Head of caudate nucleus (tissue), 42 donors: ENCODE data around the gene RTKN.

Experiments used
- DNase-seq, 42 donors: peaks; one replicate each; pipeline versions ENCODE4 v3.0.0 to v3.0.0-alpha.2; 2020 to 2021; ENCODE audit warnings: mixed read lengths in 7 of 42
- intact Hi-C: fragments of 100-400 bp; cut with DNase I; formaldehyde crosslinking; loops from one replicate; pipeline ENCODE4 v1.15.0; 2022

RTKN gene

GRCh38 chr2:74399785-74400184 is 42.0 kb downstream of the RTKN start:
- intact Hi-C loops, result no loop called here
- no peak for DNase-seq

- intact Hi-C loops, result no loop called here
- no peak for DNase-seq
These were observed 45.6 kb downstream of the RTKN start for GRCh38 chr2:74396149-74396548.

- intact Hi-C loops, result no loop called here
These were observed 48.2 kb downstream of the RTKN start for GRCh38 chr2:74393525-74393924.

GRCh38 chr2:74392449-74392743 is 49.3 kb downstream of the RTKN start:
- intact Hi-C loops, result no loop called here
- no peak for DNase-seq

More at GRCh38 chr2:74393525-74393924, 48.2 kb downstream of the RTKN start:
- no peak for DNase-seq

- intact Hi-C loops, result no loop called here
- peak; percentile 84 to 97 (median 94) for DNase-seq
These were observed 49.9 kb downstream of the RTKN start for GRCh38 chr2:74391580-74392448.

- DNase-seq, result peak in 1 of 42 donors; percentile 36
- intact Hi-C loops, result no loop called here
These were observed 50.5 kb downstream of the RTKN start for GRCh38 chr2:74391209-74391579.

- intact Hi-C loops, result no loop called here
- DNase-seq, result no peak
These were observed 51.1 kb downstream of the RTKN start for GRCh38 chr2:74390606-74391005.

DNA sequence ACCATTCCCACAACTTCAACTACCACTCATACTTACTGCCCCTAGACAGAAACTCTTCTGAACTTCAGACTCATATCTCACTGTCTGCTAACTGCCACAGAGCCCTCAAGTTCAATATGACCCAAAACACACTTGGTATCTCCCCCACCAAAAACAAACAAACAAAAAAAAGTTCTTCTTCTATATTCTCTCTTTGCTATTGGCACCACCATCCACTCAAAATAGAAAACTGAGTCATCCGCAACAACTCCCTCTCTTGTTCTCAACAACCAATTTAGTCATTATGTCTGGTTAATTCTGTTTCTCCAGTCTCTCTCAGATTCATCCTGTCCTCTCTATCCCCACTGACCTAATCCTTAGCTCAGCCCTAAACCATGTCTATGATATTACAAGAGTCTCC is 54.4 kb downstream of the RTKN start:
- DNase-seq, result peak in 1 of 42 donors; percentile 46
- intact Hi-C loops, result no loop called here

- peak; percentile 42 to 91 (median 77) for DNase-seq
- intact Hi-C loops, result no loop called here
These were observed 56.3 kb downstream of the RTKN start for GRCh38 chr2:74385396-74385795.

DNA sequence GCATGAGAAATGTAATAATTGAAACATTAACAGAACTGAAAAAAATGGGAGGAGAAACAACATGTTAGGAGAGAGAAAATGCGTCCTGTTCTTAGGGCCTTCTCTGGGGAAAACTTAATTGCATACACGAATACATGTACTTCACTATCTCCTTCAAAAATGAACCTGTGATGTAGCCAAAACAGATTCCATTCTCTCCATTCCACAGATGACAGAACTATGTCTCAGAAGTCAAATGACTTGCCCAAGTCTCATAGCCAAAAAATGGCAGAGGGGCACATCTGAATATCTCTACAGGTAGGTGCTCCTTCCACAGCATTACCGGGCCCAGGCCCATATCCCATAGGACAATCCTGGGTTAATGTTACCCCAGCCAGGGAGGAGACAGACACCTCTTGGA is 57.7 kb downstream of the RTKN start:
- no peak for DNase-seq
- intact Hi-C loops, result no loop called here

DNA sequence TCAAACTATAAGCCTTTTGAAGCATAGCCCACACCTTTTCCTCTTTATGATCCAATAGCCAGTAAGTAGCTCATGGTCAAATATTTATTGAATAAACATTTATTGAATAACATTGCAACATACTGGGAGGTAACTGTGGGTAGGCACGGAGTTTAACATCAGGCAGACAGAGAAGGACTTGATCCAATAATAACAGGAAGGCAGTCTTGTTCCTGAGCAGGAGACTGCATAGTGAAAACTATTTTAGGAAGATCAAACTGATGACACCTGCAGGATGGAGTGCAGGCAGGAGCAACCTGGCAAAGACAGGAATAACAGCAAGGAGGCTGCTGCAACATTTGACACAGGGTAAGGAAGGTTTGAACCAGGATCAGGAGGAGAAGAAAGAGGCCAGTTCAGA is 58.5 kb downstream of the RTKN start:
- DNase-seq, result peak in 16 of 42 donors; percentile 27 to 72 (median 43)
- intact Hi-C loops, result no loop called here

DNA sequence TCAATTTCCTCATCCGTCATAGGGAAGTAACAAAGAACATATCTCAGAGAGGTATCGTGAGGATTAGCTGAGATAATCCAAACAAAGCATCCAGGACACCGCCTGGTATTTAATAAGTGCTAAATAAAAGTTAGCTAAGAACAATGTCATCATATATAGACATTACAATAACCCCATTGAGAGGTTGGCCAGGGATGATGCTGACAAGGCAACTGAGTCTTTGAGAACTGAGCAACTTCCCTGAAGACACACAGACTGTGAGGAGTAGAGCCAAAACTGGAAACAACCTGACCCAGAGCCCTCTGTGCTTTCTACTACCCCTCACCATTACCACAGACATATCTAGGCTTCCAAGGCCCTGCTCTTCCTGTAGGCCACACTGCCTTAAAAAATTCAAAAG is 60.0 kb downstream of the RTKN start:
- DNase-seq, result no peak
- intact Hi-C loops, result no loop called here

DNA sequence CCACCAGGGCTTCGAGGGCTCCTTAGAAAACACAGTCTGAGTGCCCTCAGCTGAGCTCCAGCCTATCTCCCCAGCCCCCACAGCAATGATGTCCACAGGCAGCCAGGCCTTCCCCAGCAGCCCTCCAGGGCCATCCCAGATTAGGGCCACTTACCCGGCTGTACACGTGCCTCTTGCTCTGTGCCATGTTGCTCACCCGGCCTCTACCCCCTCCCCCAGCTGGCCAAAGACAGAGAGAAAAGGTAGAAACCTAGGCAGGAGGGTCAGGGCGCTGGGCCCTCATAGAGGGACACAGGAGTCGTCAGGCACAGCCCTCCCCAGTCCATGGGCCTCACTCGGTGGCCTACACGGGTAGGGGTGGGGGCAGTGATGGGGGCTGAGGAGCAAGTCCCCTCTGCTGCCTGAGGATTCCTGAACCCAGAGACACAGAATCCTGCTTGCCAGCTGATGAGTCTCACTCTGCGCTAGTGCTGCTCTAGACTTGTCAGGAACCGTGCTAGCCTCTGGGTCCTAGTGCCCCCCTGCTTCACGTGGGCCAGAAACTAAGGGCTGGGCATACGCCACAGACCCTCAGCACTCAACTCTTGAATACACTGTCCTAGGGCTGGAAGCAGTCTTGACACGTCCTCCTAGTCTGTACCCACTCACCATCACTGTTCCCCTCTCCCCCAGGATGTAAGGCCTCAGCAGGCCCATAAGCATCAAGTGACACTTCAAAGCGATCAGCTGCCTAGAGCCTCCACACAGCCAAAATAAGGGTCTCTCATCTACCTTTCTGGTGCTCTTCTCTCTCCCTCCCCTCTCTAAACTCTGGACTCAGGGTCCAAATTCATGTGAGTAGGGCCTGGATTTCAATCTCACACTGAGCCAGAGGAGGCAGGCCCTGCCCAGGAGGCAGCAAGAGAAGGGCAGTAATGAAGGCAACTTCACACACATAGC is 61.6 kb downstream of the RTKN start, which contains the start of gene DCTN1:
TSS of gene DCTN1 (minus strand) at position 461 of the 939 bp plus-strand sequence. CDS start at position 187, 274 bp downstream.
- peak; percentile 75 to 97 (median 90) for DNase-seq
- intact Hi-C loops, result no loop called here

- intact Hi-C loops, result no loop called here
- DNase-seq, result no peak
These were observed 63.7 kb downstream of the RTKN start for GRCh38 chr2:74378007-74378406.

DNA sequence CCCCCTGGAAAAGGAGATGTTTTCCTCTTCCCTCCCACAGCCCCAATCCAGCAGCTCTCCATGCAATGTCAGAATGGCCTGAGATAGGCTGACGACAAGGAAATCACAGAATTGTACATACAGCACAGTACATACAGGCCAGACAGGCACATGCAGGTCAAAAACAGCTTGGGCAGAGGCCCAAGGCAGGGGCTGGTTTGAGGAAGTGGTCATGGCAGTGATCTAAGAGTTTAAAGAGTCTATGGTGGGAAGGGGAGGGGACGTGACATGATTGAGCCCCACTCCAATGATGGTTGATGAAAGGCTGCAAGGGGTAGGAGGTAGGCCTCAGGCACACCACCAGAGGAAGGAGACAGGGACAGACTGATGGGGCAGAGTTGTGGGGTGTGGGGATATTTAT is 65.9 kb downstream of the RTKN start:
- DNase-seq, result no peak

More for the DNA sequence above, 65.9 kb downstream of the RTKN start:
- intact Hi-C loops, result no loop called here
